K562 (cell line): Measurements from ENCODE around the gene GET3. TPM values are rescaled to one million over a fixed set of nuclear protein-coding genes. Genes with fewer than 3 reads are reported as not detected.

ENCODE experiments used
- CBFB ChIP-seq: sonication (generic); formaldehyde crosslinking; IDR thresholded peaks from 2 replicates; pipeline ENCODE4 v1.4.0; 2020; ENCODE audit warnings: mild to moderate bottlenecking, missing genetic modification reagents
- CEBPG ChIP-seq, 3 experiments: fragments of 200-800 bp in 1 of 3; sonication (Bioruptor generic) in 1 of 3; sonication (generic) in 1 of 3; formaldehyde crosslinking in 1 of 3; IDR thresholded peaks in 2 of 3; conservative IDR thresholded peaks in 1 of 3; 2 replicates each; pipeline versions ENCODE4 v1.6.1 to v1.8.0; 2016 to 2022; ENCODE audit warnings: missing compliant biosample characterization in 2 of 3, missing genetic modification characterization in 2 of 3, mild to moderate bottlenecking in 1 of 3, missing genetic modification reagents in 1 of 3
- CSDE1 ChIP-seq, 2 experiments: fragments of 450-650 bp; IDR thresholded peaks; 2 replicates each; pipeline ENCODE4 v1.6.1; 2016; ENCODE audit warnings: mild to moderate bottlenecking in 1 of 2
- ETS1 ChIP-seq: conservative IDR thresholded peaks from 2 replicates; pipeline ENCODE4 v1.6.1; 2011; ENCODE audit warnings: low read depth, mild to moderate bottlenecking, low read length; ENCODE audit not compliant: control insufficient read depth
- FIP1L1 ChIP-seq: fragments of 200-400 bp; formaldehyde crosslinking; IDR thresholded peaks from 2 replicates; pipeline ENCODE4 v1.6.1; 2018; ENCODE audit warnings: mild to moderate bottlenecking, low read depth, low read length; ENCODE audit not compliant: poor library complexity, severe bottlenecking
- GATAD2A ChIP-seq: fragments of 450-650 bp; IDR thresholded peaks from 2 replicates; pipeline ENCODE4 v1.6.1; 2017
- HDAC2 ChIP-seq: fragments of 450-650 bp; IDR thresholded peaks from 2 replicates; pipeline ENCODE4 v1.6.1; 2016; ENCODE audit warnings: mild to moderate bottlenecking
- KDM5B ChIP-seq: fragments of 200-600 bp; sonication (generic); IDR thresholded peaks from 2 replicates; pipeline ENCODE4 v1.6.1; 2012; ENCODE audit warnings: low read depth, mild to moderate bottlenecking, moderate library complexity, low read length, control low read depth, inconsistent platforms; ENCODE audit not compliant: insufficient replicate concordance
- MAFK ChIP-seq: IDR thresholded peaks from 2 replicates; pipeline ENCODE4 v1.6.1; 2011; ENCODE audit warnings: low read length, improper control_type of control experiment
- MTA1 ChIP-seq: fragments of 450-650 bp; IDR thresholded peaks from 2 replicates; pipeline ENCODE4 v1.6.1; 2017; ENCODE audit warnings: borderline replicate concordance
- NCOR1 ChIP-seq: fragments of 450-650 bp; IDR thresholded peaks from 2 replicates; pipeline ENCODE4 v1.6.1; 2016; ENCODE audit warnings: mild to moderate bottlenecking, moderate library complexity
- NKRF ChIP-seq: fragments of 450-650 bp; IDR thresholded peaks from 2 replicates; pipeline ENCODE4 v1.6.1; 2016; ENCODE audit warnings: borderline replicate concordance
- PML ChIP-seq: IDR thresholded peaks from 2 replicates; pipeline ENCODE4 v1.6.1; 2012; ENCODE audit warnings: low read length, inconsistent platforms
- POLR2AphosphoS5 ChIP-seq: IDR thresholded peaks from 2 replicates; pipeline ENCODE4 v1.6.1; 2011; ENCODE audit warnings: mild to moderate bottlenecking, low read depth, low read length, moderate library complexity; ENCODE audit not compliant: control insufficient read depth, insufficient read depth
- TFAP4 ChIP-seq: sonication (generic); formaldehyde crosslinking; IDR thresholded peaks from 2 replicates; pipeline ENCODE4 v1.8.0; 2022; ENCODE audit warnings: missing genetic modification reagents, mild to moderate bottlenecking, moderate library complexity, borderline replicate concordance
- ZBTB12 ChIP-seq: fragments of 250-450 bp; sonication (Bioruptor Pico); IDR thresholded peaks from 2 replicates; pipeline ENCODE4 v1.4.0; 2020
- ZFX ChIP-seq: sonication (generic); formaldehyde crosslinking; IDR thresholded peaks from 2 replicates; pipeline ENCODE4 v1.8.0; 2022; ENCODE audit warnings: mild to moderate bottlenecking, missing genetic modification reagents, moderate library complexity
- ZKSCAN1 ChIP-seq: fragments of 150-350 bp; IDR thresholded peaks from 2 replicates; pipeline ENCODE4 v1.6.1; 2016; ENCODE audit warnings: low read depth, low read length
- ZNF512 ChIP-seq: IDR thresholded peaks from 2 replicates; pipeline ENCODE4 v1.6.1; 2016; ENCODE audit warnings: missing genetic modification characterization, missing compliant biosample characterization
- polyA plus RNA-seq, 8 experiments: library from polyadenylated mRNA; depleted of rRNA in 4 of 8; stranded (reverse) in 5 of 8; unstranded in 3 of 8; fragments of >200 nt; fragmentation: Nextera tagmentation in 2 of 8; fragmentation: Illumina TruSeq in 1 of 8; extraction: Ambion mirVana in 2 of 8; extraction: Trizol in 1 of 8; gene quantifications; 2 replicates each; pipeline versions ENCODE4 v1.2.1 to v1.2.3, GENCODE V29; 2011 to 2014; ENCODE audit warnings: inconsistent platforms in 1 of 8, missing spikeins in 1 of 8
- total RNA-seq, 7 experiments: library from RNA; depleted of rRNA in 6 of 7; stranded (reverse); fragments of >200 nt in 6 of 7; fragmentation: Illumina TruSeq in 2 of 7; extraction: Trizol in 2 of 7; gene quantifications; 2 replicates each; pipeline versions ENCODE4 v1.2.1 to v1.2.3, GENCODE V29; 2011 to 2021; ENCODE audit warnings: low replicate concordance in 1 of 7

Gene GET3
- total and polyA plus RNA-seq, 9 of the 15 experiments (the other 6 are each of a cell fraction or from before 2014, with no cell fraction given): 8.3 to 83.5 (median 51.8) TPM

- TF ChIP-seq ETS1: peak; percentile 85; the same call in 1 of the 2 replicates
- TF ChIP-seq MAFK: peak; percentile 29; the same call in 1 of the 2 replicates
- TF ChIP-seq ZKSCAN1: 0 out of 2 replicates have a peak, but pooled peaks have one; percentile 22
- TF ChIP-seq HDAC2: peak; percentile 85
- TF ChIP-seq TFAP4: peak; percentile 64; the same call in 1 of the 2 replicates
- peak; percentile 99; the same call in 1 of the 2 replicates for TF ChIP-seq NKRF
- peak; percentile 86 for TF ChIP-seq POLR2AphosphoS5
- TF ChIP-seq NCOR1: no peak
- TF ChIP-seq PML: peak; percentile 61; the same call in 1 of the 2 replicates
- TF ChIP-seq KDM5B: peak; percentile 55
- no peak for TF ChIP-seq CEBPG (CRISPR knock-in tag; IDR thresholded peaks at IDR 0.05)
- TF ChIP-seq CEBPG (tag; conservative IDR thresholded peaks at IDR 0.05 in 1 of 2, IDR thresholded peaks at IDR 0.05 in 1 of 2): no peak
- no peak for TF ChIP-seq CBFB (CRISPR knock-in tag)
- peak; percentile 89 for TF ChIP-seq FIP1L1
- peak in 1 of 2 experiments; percentile 75; a peak in 2 of 4 replicates for TF ChIP-seq CSDE1 (IDR thresholded peaks at IDR 0.05)
- TF ChIP-seq GATAD2A: no peak
- no peak for TF ChIP-seq ZNF512 (tag)
- peak; percentile 98 for TF ChIP-seq MTA1
- TF ChIP-seq ZBTB12 (CRISPR knock-in tag): peak; percentile 94
- peak; percentile 59; the same call in 1 of the 2 replicates for TF ChIP-seq ZFX (CRISPR knock-in tag)
Measured at GRCh38 chr19:12696366-12697335, 40.6 kb upstream of the GET3 start, which contains the start of gene FBXW9 (continued).
